Ovary (tissue), 3 donors: ENCODE measurements around the gene XPO6.

Experiments
- POLR2A ChIP-seq: fragments of 450-650 bp; IDR thresholded peaks from one replicate; pipeline ENCODE4 v1.6.1; 2017; ENCODE audit warnings: antibody characterized with exemption, mild to moderate bottlenecking, moderate library complexity
- TF ChIP-seq, protein P1 (sequence below), 3 donors: fragments of 450-650 bp in 2 of 3; fragments of 200-600 bp in 1 of 3; IDR thresholded peaks; one replicate each; pipeline versions ENCODE4 v1.5.1 to v1.8.0; 2016 to 2022; ENCODE audit warnings: antibody characterized with exemption in 3 of 3, mild to moderate bottlenecking in 1 of 3
- donor health status: DM: no; HTN: no; CAD: no.

DNA sequence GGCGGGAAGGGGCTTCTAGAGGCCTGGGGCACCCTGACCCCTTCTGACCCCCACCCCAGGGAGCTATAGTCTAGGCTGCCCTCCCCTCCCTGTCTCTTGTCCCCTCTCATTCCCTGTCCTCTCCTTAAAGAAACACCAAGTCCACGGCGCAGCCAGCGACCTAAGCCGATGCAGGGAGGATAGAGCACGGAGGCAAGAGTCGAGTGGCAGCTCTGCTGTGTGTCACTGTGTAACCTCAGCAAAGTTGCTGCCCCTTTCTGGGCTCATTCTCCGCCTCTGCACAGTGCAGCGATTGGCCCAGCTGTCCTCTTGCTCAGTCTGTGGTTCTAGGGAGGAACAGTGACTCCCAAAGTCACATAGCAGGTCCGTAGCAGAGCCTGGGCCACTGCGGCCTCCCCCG, 44.1 kb upstream of the XPO6 start:
- no peak for TF ChIP-seq POLR2A
- TF ChIP-seq, protein P1, sequence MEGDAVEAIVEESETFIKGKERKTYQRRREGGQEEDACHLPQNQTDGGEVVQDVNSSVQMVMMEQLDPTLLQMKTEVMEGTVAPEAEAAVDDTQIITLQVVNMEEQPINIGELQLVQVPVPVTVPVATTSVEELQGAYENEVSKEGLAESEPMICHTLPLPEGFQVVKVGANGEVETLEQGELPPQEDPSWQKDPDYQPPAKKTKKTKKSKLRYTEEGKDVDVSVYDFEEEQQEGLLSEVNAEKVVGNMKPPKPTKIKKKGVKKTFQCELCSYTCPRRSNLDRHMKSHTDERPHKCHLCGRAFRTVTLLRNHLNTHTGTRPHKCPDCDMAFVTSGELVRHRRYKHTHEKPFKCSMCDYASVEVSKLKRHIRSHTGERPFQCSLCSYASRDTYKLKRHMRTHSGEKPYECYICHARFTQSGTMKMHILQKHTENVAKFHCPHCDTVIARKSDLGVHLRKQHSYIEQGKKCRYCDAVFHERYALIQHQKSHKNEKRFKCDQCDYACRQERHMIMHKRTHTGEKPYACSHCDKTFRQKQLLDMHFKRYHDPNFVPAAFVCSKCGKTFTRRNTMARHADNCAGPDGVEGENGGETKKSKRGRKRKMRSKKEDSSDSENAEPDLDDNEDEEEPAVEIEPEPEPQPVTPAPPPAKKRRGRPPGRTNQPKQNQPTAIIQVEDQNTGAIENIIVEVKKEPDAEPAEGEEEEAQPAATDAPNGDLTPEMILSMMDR (IDR thresholded peaks at IDR 0.05), result no peak
